GM06990 (cell line): ENCODE data around the gene SARS1.
A peak's percentile ranks its signal among the peaks of the same experiment; 100 is the strongest.
"Not testable (repeated sequence)": the region's sequence is repeated elsewhere in the genome, so short reads cannot be mapped to it uniquely, and the experiment has no call there.

Experiments used
- DNase-seq: peaks from one replicate; pipeline ENCODE4 v3.0.0-alpha.2; 2011; ENCODE audit not compliant: insufficient read length; ENCODE audit errors: extremely low read depth
- H3K27me3 ChIP-seq: replicated peaks from 2 replicates; pipeline ENCODE4 v1.6.0; 2011; ENCODE audit warnings: low read length; ENCODE audit not compliant: control insufficient read depth, insufficient read depth
- H3K36me3 ChIP-seq: 2 replicates; pipeline ENCODE4 v1.5.1; 2011; ENCODE audit warnings: low read length; ENCODE audit not compliant: control insufficient read depth, insufficient read depth
- H3K4me3 ChIP-seq: replicated peaks from 2 replicates; pipeline ENCODE4 v1.5.1; 2011; ENCODE audit warnings: low read depth, mild to moderate bottlenecking, control low read depth, low read length
- TF ChIP-seq, protein P1 (sequence below): IDR thresholded peaks from 2 replicates; pipeline ENCODE4 v1.5.1; 2011; ENCODE audit warnings: low read length, control low read depth, mild to moderate bottlenecking, inconsistent platforms; ENCODE audit not compliant: insufficient read depth, poor library complexity, severe bottlenecking

SARS1 gene, protein sequence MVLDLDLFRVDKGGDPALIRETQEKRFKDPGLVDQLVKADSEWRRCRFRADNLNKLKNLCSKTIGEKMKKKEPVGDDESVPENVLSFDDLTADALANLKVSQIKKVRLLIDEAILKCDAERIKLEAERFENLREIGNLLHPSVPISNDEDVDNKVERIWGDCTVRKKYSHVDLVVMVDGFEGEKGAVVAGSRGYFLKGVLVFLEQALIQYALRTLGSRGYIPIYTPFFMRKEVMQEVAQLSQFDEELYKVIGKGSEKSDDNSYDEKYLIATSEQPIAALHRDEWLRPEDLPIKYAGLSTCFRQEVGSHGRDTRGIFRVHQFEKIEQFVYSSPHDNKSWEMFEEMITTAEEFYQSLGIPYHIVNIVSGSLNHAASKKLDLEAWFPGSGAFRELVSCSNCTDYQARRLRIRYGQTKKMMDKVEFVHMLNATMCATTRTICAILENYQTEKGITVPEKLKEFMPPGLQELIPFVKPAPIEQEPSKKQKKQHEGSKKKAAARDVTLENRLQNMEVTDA

DNA sequence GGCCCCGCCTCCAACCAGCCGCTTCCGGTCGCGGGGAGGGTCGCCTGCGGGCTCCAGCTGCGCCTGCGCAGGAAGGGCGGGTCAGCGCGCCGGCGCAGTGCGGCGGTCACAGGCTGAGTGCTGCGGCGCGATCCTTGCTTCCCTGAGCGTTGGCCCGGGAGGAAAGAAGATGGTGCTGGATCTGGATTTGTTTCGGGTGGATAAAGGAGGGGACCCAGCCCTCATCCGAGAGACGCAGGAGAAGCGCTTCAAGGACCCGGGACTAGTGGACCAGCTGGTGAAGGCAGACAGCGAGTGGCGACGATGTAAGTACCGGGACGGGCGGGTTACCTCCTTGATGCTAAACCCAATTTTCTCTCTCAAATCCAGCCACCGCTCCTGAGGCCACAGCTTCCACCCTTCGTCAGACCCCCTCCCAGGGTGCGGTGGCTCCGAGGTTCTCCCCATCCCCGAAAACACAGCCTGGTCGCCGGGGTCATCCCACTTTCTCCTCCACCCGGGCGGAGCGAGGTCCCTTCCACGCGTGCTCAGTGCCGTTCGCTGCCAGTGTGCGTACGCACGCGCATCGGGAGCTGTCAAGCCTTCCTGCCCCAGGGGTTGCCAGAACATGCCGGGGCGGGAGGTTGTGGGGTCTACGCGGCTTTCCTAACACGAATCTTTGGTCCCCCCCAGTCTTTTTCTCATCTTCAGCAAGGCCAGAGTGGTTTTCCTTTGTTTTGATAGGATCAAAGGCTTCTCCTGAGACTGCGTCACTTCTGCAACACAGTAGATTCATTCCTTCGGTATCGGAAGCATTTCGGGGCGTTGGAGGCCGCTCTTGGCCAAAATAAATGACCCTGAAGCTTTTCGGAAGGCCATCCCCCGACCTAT is at the start of gene SARS1:
SARS1 (plus strand) TSS at position 95 of the 870 bp plus-strand sequence; CDS start at position 170, 75 bp downstream.
- Histone ChIP-seq H3K4me3 (peak within 1 kb of the TSS; percentile 71), H3K27me3 (no peaks in the 10 kb centered on the region), H3K36me3 (no peaks in the 10 kb centered on the region)
- DNase-seq = peak; percentile 92
- TF ChIP-seq, protein P1, sequence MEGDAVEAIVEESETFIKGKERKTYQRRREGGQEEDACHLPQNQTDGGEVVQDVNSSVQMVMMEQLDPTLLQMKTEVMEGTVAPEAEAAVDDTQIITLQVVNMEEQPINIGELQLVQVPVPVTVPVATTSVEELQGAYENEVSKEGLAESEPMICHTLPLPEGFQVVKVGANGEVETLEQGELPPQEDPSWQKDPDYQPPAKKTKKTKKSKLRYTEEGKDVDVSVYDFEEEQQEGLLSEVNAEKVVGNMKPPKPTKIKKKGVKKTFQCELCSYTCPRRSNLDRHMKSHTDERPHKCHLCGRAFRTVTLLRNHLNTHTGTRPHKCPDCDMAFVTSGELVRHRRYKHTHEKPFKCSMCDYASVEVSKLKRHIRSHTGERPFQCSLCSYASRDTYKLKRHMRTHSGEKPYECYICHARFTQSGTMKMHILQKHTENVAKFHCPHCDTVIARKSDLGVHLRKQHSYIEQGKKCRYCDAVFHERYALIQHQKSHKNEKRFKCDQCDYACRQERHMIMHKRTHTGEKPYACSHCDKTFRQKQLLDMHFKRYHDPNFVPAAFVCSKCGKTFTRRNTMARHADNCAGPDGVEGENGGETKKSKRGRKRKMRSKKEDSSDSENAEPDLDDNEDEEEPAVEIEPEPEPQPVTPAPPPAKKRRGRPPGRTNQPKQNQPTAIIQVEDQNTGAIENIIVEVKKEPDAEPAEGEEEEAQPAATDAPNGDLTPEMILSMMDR = no peak

GRCh38 chr1:109164538-109164937 is 49.2 kb upstream of the SARS1 start:
- no peaks in the 10 kb centered on the region for H3K27me3 ChIP-seq
- no peaks in the 10 kb centered on the region for H3K36me3 ChIP-seq
- TF ChIP-seq, protein P1 = no peak
- no peak overlapping the region for H3K4me3 ChIP-seq
- DNase-seq = no peak

DNA sequence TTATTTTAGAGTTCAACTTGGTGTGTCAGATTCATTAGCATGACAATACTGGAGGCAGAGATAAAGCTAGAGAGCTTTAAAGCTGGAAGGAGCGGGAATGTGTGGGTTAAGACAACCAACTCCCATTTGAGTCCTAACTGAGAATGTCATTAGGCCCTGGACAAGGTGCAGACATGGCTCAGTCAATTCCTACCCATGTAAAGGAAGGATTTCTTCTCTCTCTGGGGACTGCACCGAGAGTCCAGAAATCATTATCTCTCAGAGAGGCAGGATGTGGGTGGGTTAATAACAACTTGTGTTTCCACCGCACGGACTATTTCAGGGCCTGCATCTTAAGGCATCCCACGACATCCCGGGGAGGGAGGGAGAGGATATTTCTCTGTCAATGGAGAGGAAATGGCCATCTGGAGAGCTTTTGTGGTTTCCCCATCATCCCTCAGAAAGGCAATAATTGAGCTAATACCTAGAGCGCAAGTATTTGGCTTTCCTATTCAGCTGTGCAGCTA is 46.7 kb upstream of the SARS1 start:
- H3K27me3 ChIP-seq = no peaks in the 10 kb centered on the region; the same call in 1 of the 2 replicates
- TF ChIP-seq, protein P1 = no peak
- no peaks in the 10 kb centered on the region for H3K36me3 ChIP-seq
- peak; percentile 15 for DNase-seq
- H3K4me3 ChIP-seq = no peak overlapping the region

DNA sequence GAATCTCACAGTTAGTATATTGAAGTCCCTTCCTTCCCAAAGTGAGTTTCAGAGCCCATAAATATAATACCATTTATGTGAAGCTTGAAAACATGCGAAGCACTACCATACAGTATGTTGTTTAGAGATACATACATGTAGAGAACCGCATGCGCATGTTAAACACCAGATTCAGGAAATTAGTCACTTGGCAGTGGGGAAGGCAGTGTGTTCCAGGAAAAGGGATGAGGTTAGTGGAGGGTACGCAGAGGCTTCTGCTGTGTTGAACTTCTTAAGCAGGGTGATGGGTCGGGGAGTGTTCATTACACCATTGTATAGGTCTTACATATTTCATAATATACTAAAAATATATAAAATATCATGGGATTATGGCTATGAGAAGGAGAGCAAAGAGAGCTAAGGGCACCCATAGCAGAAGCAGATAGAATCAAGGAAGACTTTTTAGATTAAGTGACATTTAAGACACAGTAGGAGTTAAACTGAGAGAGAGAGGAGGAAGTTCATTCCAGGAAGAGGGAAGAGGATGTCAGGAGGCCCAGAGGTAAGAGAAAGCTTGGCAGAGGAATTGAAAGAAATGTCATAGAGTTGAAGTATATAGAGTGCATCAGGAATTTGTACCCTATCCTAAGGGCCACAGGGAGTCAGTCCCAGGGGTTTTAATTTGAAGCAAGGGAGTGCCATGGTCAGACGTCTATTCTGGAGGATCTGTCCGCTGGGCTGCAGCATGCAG is 43.5 kb upstream of the SARS1 start:
- H3K36me3 ChIP-seq = no peaks in the 10 kb centered on the region
- H3K4me3 ChIP-seq = no peak overlapping the region
- no peak for DNase-seq
- no peaks in the 10 kb centered on the region; the same call in 1 of the 2 replicates for H3K27me3 ChIP-seq
- TF ChIP-seq, protein P1 = no peak

- no peak for DNase-seq
- TF ChIP-seq, protein P1 = no peak
- Histone ChIP-seq H3K36me3 (no peaks in the 10 kb centered on the region), H3K27me3 (no peaks in the 10 kb centered on the region; the same call in 1 of the 2 replicates), H3K4me3 (no peak overlapping the region)
These were observed 42.1 kb upstream of the SARS1 start for GRCh38 chr1:109171646-109172045.

DNA sequence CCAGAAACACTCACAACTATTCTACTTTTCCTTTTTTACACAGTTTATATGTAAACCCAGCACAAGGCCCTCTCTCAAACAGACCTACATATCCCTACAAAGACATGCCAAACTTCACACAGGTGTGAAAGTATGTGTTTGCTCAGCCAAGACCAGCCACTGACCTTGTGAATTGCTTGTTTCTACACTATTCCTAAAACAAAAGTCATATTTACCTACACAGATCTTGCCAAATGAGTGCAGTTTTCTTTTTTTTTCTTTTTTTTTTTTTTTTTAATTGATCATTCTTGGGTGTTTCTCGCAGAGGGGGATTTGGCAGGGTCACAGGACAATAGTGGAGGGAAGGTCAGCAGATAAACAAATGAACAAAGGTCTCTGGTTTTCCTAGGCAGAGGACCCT is 37.4 kb upstream of the SARS1 start:
- not testable (repeated sequence) for H3K27me3 ChIP-seq, DNase-seq, H3K4me3 ChIP-seq, H3K36me3 ChIP-seq

- not testable (repeated sequence) for H3K36me3 ChIP-seq, DNase-seq, H3K4me3 ChIP-seq
These were observed 33.0 kb upstream of the SARS1 start for GRCh38 chr1:109180715-109181084.

More at GRCh38 chr1:109180715-109181084, 33.0 kb upstream of the SARS1 start:
- not testable (repeated sequence) for H3K27me3 ChIP-seq
